HEK293T (cell line): ENCODE data around the gene CDCA3.
"Not testable (repeated sequence)": the region's sequence is repeated elsewhere in the genome, so short reads cannot be mapped to it uniquely, and the experiment has no call there.

ENCODE experiments used
- CTCF ChIA-PET: fragments of 350-600 bp; formaldehyde crosslinking; extraction: SDS; loops from one replicate; lab custom pipeline; 2021; ENCODE audit warnings: antibody characterized with exemption, inconsistent platforms; lab: Yijun Ruan, JAX
- POLR2A ChIA-PET: fragments of 350-600 bp; formaldehyde crosslinking; extraction: SDS; loops from one replicate; lab custom pipeline; 2020; ENCODE audit warnings: antibody characterized with exemption, inconsistent platforms; lab: Yijun Ruan, JAX
- DNase-seq: peaks from one replicate; pipeline ENCODE4 v3.0.0; 2012; ENCODE audit warnings: mixed read lengths; ENCODE audit errors: extremely low spot score
- ARNT ChIP-seq: fragments of 450-650 bp; IDR thresholded peaks from 2 replicates; pipeline ENCODE4 v1.6.1; 2017; ENCODE audit warnings: mild to moderate bottlenecking
- CTBP1 ChIP-seq: fragments of 450-650 bp; IDR thresholded peaks from 2 replicates; pipeline ENCODE4 v1.6.1; 2016; ENCODE audit warnings: borderline replicate concordance
- ELF4 ChIP-seq: fragments of 450-650 bp; IDR thresholded peaks from 2 replicates; pipeline ENCODE4 v1.6.1; 2017; ENCODE audit warnings: antibody characterized with exemption
- FOXA1 ChIP-seq: fragments of 450-650 bp; IDR thresholded peaks from 2 replicates; pipeline ENCODE4 v1.6.1; 2016; ENCODE audit warnings: mild to moderate bottlenecking
- FOXK2 ChIP-seq: fragments of 450-650 bp; IDR thresholded peaks from 2 replicates; pipeline ENCODE4 v1.6.1; 2016; ENCODE audit warnings: mild to moderate bottlenecking
- FOXM1 ChIP-seq: fragments of 450-650 bp; IDR thresholded peaks from 2 replicates; pipeline ENCODE4 v1.6.1; 2017; ENCODE audit warnings: mild to moderate bottlenecking, borderline replicate concordance
- HDGF ChIP-seq: fragments of 450-650 bp; IDR thresholded peaks from 2 replicates; pipeline ENCODE4 v1.6.1; 2017; ENCODE audit warnings: antibody characterized with exemption, borderline replicate concordance
- L3MBTL2 ChIP-seq: fragments of 450-650 bp; conservative IDR thresholded peaks from 2 replicates; pipeline ENCODE4 v1.6.1; 2016; ENCODE audit warnings: mild to moderate bottlenecking
- LEF1 ChIP-seq: fragments of 450-650 bp; IDR thresholded peaks from 2 replicates; pipeline ENCODE4 v1.6.1; 2017; ENCODE audit warnings: mild to moderate bottlenecking, borderline replicate concordance
- SP1 ChIP-seq: fragments of 450-650 bp; IDR thresholded peaks from 2 replicates; pipeline ENCODE4 v1.6.1; 2017
- SUZ12 ChIP-seq: fragments of 450-650 bp; IDR thresholded peaks from 2 replicates; pipeline ENCODE4 v1.6.1; 2016; ENCODE audit warnings: mild to moderate bottlenecking
- TARDBP ChIP-seq: fragments of 450-650 bp; IDR thresholded peaks from 2 replicates; pipeline ENCODE4 v1.6.1; 2016
- ZNF384 ChIP-seq: fragments of 450-650 bp; IDR thresholded peaks from 2 replicates; pipeline ENCODE4 v1.6.1; 2016

The CDCA3 gene

GRCh38 chr12:6894321-6894720, 43.2 kb upstream of the CDCA3 start:
- ChIA-PET CTCF (no interaction called here), POLR2A (interaction anchor here (1.0 kb wide), 1 partner anchor 49 kb away, joined by 4 read pairs; the partner anchor contains the start of genes C12orf57 and RNU7-1)
- no peak for TF ChIP-seq FOXK2
- no peak for TF ChIP-seq ELF4
- no peak for TF ChIP-seq CTBP1
- no peak for TF ChIP-seq SUZ12
- no peak for TF ChIP-seq HDGF
- TF ChIP-seq ZNF384 = no peak
- TF ChIP-seq FOXM1 = no peak
- no peak for TF ChIP-seq SP1
- no peak for TF ChIP-seq LEF1
- TF ChIP-seq TARDBP = no peak
- no peak for TF ChIP-seq FOXA1
- no peak for TF ChIP-seq ARNT
- DNase-seq = no peak

DNA sequence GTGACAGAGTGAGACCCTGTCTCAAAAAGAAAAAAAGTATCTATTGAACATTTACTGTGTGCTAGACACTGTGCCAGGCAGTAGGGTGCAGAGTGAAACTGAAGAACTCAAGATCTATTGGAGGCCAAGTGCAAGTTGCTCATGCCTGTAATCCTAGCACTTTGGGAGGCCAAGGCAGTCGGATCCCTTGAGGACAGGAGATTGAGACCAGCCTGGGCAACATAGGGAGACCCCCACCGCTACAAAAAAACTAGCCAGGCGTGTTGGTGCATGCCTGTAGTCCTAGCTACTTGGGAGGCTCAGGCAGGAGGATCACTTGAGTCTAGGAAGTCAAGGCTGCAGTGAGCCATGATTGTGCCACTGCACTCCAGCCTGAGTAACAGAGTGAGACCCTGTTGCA, 41.6 kb upstream of the CDCA3 start:
- ChIA-PET POLR2A (interaction anchor here (0.6 to 2.4 kb wide), 4 partner anchors 10 to 68 kb away, joined by 3 to 23 read pairs (median 15); partner anchors contain the start of gene USP5), CTCF (interaction anchor here (1.4 to 2.0 kb wide), 2 partner anchors 20 to 139 kb away, joined by 3 to 24 read pairs; partner anchors contain the start of genes MLF2 and SPSB2)
- DNase-seq = not testable (repeated sequence)

DNA sequence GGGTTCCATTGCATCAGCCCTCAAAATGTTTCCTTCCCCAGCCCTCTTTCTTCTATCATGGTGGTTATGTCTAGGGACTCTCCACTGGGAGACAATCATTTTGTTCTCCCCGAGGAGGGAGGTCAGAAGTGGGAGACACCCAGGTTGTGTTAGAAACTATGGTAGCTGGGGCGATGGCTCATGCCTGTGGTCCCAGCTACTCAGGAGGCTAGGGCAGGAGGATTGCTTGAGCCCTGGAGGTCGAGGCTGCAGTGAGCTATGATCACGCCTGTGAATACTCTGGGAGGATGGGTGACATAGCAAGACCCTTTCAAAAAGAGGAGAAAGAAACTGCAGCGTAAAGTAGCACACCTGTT, 40.5 kb upstream of the CDCA3 start:
- ChIA-PET POLR2A (interaction anchor here (0.8 to 2.4 kb wide), 31 partner anchors 9 to 322 kb away, joined by 3 to 55 read pairs (median 5); partner anchors contain the start of genes C12orf57, CDCA3, COPS7A and LRRC23), CTCF (interaction anchor here (0.7 to 2.4 kb wide), 15 partner anchors 11 to 769 kb away, joined by 3 to 24 read pairs (median 5); partner anchors contain the start of genes CDCA3, LRRC23, MLF2 and SPSB2)
- TF ChIP-seq FOXK2 (no peak), L3MBTL2 (0 out of 2 replicates have a peak, but pooled peaks have one; percentile 8)
- no peak for DNase-seq

DNA sequence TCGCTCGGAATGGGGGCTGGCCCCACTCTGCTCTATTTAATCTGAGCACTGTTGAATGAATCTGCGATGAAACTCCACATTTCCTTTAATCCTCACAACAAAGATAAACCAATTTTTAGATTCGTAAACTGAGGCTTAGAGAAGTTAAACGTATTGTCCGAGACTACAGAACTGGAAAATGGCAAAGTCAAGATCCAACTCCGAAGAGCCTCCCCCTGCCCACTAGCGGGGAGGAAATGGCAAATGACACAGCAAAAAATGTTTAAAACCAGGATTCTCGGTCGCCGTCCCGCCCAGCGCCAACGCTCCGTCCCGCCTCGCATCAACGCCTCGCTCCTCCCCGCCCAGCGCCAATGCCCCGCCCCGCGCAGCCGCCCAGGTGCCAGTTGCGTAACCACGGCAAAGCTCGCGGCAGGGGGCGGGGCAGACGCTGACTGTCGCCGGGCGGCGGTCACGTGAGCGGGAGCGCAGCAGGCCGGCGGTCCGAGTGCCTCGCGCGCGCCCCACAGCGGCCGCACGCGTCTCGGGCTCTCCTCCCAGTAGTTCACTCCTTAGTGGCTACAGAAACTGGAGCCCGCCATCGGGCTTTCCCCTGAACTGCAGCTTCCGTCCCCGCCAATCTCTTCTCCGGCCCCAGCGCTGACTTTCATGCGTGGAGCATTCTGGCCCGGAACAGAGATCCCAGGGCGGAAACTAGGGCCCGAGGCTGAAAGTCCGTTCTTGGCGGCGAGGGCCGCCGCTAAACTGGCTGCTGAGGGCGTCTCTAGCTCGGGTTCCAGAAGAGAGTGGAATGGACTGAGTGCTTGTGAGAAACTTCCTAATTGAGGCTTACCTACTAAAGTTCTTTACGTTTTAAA, 39.9 kb upstream of the CDCA3 start:
- ChIA-PET POLR2A (interaction anchor here (0.8 to 2.4 kb wide), 34 partner anchors 9 to 321 kb away, joined by 3 to 55 read pairs (median 4); partner anchors contain the start of genes C12orf57, CDCA3, COPS7A and LRRC23), CTCF (interaction anchor here (0.6 to 2.4 kb wide), 16 partner anchors 11 to 137 kb away, joined by 3 to 24 read pairs (median 4); partner anchors contain the start of genes CDCA3, LRRC23, MLF2 and SPSB2)
- DNase-seq = peak; percentile 97
- no peak for TF ChIP-seq CTBP1
- 0 out of 2 replicates have a peak, but pooled peaks have one; percentile 13 for TF ChIP-seq LEF1
- TF ChIP-seq L3MBTL2 = peak; percentile 26; the same call in 1 of the 2 replicates
- TF ChIP-seq FOXM1 = no peak
- no peak for TF ChIP-seq FOXK2
- no peak for TF ChIP-seq SP1
- no peak; the same call in 1 of the 2 replicates for TF ChIP-seq ELF4
- no peak for TF ChIP-seq TARDBP
- no peak for TF ChIP-seq SUZ12

DNA sequence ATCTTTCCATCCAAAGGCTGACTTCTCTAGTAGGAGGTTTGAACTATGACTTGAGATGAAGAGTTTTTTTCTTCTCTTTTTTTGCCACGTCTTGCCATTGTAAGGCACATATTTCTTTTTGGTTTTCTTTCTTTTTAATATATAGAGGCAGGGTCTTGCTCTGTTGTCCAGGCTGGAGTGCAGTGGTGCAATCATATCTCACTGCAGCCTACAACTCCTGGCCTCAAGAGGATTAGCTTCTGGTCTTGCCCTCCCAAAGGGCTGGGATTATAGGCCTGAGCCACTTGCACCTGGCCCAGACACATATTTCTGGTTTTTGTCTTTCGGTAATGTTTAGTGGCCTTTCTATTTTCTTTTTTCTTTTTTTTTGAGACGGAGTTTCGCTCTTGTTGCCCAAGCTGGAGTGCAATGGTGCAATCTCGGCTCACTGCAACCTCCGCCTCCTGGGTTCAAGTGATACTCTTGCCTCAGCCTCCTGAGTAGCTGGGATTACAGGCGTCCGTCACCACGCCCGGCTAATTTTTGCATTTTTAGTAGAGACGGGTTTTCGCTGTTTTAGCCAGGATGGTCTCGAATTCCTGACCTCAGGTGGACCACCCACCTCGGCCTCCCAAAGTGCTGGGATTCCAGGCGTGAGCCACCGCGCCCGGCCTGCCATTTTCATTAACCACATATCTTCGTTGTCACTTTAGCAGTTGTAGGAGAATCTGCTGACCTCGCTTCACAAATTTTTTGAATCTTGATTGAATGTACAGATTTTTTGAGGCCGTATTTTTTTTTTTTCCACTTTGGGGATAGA, 38.9 kb upstream of the CDCA3 start:
- DNase-seq = not testable (repeated sequence)
- POLR2A ChIA-PET = interaction anchor here (0.9 to 1.8 kb wide), 3 partner anchors 18 to 53 kb away, joined by 4 to 21 read pairs (median 9); partner anchors contain the start of genes C12orf57, RNU7-1, SPSB2 and USP5
- CTCF ChIA-PET = interaction anchor here (2.4 kb wide), 1 partner anchor 21 kb away, joined by 14 read pairs; no protein-coding TSS in a partner anchor

GRCh38 chr12:6888794-6889193, 37.7 kb upstream of the CDCA3 start:
- POLR2A ChIA-PET = interaction anchor here (1.4 kb wide), 1 partner anchor 17 kb away, joined by 9 read pairs; the partner anchor contains the start of gene SPSB2
- CTCF ChIA-PET, DNase-seq: not testable (repeated sequence)

DNA sequence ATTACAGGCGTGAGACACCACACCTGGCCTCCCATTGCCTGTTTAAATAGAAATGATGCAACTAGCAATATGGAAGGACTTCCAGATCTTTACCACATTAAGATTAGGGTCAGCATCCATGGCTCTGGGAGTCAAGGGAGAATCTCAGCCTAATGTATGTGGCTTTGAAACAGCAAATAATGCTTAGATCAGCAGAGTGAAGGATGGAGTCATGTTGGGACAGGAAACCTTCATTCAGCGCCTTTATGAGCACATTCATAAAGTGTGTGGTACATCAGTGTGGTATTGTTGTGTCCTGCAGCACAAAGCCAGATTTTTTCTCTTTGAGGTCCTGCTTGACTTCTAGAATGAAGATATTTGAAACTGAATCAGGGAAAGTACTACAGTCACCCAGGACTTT, 37.3 kb upstream of the CDCA3 start:
- CTCF ChIA-PET = no interaction called here
- POLR2A ChIA-PET = no interaction called here
- no peak for TF ChIP-seq SUZ12
- no peak for DNase-seq

GRCh38 chr12:6887460-6887859, 36.4 kb upstream of the CDCA3 start:
- TF ChIP-seq TARDBP = no peak
- no peak for TF ChIP-seq ARNT
- TF ChIP-seq FOXK2 = no peak
- TF ChIP-seq LEF1 = no peak
- TF ChIP-seq FOXA1 = no peak
- TF ChIP-seq ZNF384 = no peak
- TF ChIP-seq CTBP1 = no peak
- CTCF ChIA-PET = interaction anchor here (0.7 kb wide), 1 partner anchor 36 kb away, joined by 3 read pairs; no protein-coding TSS in a partner anchor
- no peak for DNase-seq
- POLR2A ChIA-PET = interaction anchor here (1.0 kb wide), 1 partner anchor 15 kb away, joined by 3 read pairs; no protein-coding TSS in a partner anchor

DNA sequence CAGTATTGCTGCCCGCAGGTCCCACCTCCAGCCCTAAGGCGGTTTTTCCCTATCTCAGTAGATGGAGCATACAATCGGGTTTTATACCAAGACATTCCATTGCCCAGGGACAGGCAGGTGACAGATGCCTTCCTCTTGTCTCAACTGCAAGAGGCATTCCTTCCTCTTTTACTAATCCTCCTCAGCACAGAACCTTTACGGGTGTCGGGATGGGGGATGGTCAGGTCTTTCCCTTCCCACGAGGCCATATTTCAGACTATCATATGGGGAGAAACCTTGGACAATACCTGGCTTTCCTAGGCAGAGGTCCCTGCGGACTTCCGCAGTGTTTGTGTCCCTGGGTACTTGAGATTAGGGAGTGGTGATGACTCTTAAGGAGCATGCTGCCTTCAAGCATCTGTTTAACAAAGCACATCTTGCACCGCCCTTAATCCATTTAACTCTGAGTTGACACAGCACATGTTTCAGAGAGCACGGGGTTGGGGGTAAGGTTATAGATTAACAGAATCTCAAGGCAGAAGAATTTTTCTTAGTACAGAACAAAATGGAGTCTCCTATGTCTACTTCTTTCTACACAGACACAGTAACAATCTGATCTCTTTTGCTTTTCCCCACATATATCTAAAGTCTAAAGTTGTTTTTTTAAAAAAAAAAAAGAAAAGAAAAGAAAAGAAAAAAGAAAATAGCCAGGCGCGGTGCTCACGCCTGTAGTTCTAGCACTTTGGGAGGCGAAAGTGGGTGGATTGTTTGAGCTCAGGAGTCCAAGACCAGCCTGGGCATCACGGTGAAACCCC, 35.3 kb upstream of the CDCA3 start:
- POLR2A ChIA-PET = interaction anchor here (0.8 to 1.0 kb wide), 2 partner anchors 13 to 14 kb away, joined by 3 read pairs; partner anchors contain the start of gene SPSB2
- CTCF ChIA-PET = not testable (repeated sequence)

More for the DNA sequence above, 35.3 kb upstream of the CDCA3 start:
- DNase-seq = not testable (repeated sequence)
